SK-N-MC (cell line): ENCODE results near the gene LRRC72.

Source experiments
- EZH2 ChIP-seq: fragments of 200-600 bp; sonication (generic); IDR thresholded peaks from one replicate; pipeline ENCODE4 v1.6.1; 2017; ENCODE audit warnings: antibody characterized with exemption
- FOXP2 ChIP-seq: optimal IDR thresholded peaks from 2 replicates; pipeline ENCODE3; 2011; ENCODE audit warnings: mild to moderate bottlenecking, moderate library complexity; ENCODE audit not compliant: insufficient read depth; ENCODE audit errors: extremely low read length, control extremely low read depth
- POLR2AphosphoS5 ChIP-seq: IDR thresholded peaks from 2 replicates; pipeline ENCODE4 v1.6.1; 2012; ENCODE audit warnings: mild to moderate bottlenecking, low read depth, low read length, borderline replicate concordance

- TF ChIP-seq POLR2AphosphoS5: no peak
- no peak for TF ChIP-seq EZH2
- no peak for TF ChIP-seq FOXP2
Measured at GRCh38 chr7:16594061-16594460, 67.4 kb downstream of the LRRC72 start.
